Activated CD4-positive, alpha-beta T cell treated with anti-CD3 and anti-CD28 coated beads, Interleukin-2, amount 50 U/mL, for 4 hours (primary cell): Measurements from ENCODE around the gene ALPK1.
"Not testable (repeated sequence)": the region's sequence is repeated elsewhere in the genome, so short reads cannot be mapped to it uniquely, and the experiment has no call there.

Source experiments
- DNase-seq, 2 experiments: peaks; one replicate each; pipeline ENCODE4 v3.0.0-alpha.2; 2020

ALPK1 gene

DNA sequence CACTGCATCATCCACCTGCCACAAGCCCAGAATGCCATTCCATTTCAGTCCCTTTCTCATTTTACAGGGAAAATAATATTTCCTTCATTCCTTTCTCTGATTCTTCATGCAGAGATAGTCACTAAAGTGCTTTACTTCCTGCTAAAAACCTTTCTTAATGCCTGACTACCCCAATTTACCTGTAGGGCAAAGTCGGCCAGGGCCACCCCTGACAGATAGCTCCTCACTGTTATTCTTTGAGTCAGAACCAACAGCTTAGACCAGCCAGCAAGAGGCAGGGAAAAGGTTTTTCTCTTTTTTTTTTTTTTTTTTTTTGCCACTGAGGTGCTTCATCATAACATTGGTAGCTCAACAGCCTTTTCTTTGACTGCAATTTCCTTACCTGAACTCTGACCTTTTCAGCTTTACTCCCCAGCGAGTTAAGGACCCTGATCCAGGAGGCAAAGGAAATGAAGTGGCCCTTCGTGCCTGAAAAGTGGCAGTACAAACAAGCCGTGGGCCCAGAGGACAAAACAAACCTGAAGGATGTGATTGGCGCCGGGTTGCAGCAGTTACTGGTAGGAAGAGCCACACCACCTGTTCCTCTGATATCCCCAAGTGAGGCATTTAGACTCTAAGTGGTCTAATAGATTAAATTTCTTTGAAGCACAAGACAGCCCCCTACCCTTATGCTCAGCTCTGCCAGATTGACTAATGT lies 85.0 kb downstream of the ALPK1 start:
- DNase-seq, result no peak

DNA sequence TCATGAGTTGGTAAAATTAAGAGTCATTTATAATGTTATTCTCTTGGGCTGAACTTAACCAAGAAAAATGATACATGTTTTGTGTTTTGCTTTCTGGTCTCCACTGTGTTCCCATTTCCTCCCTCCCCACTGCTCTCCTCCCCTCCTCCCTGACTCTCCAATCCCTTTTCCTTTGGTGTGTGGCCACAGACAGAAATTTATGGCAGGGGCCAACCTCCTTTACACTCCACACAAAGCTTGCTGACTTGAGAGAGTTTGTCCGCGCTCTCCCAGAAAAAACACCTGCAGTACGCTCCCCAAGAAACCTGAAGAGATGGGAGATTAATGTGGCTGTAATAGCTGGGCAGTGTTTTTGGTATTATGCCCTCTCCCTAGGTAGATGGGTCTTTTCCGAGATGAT lies 88.9 kb downstream of the ALPK1 start:
- no peak for DNase-seq

DNA sequence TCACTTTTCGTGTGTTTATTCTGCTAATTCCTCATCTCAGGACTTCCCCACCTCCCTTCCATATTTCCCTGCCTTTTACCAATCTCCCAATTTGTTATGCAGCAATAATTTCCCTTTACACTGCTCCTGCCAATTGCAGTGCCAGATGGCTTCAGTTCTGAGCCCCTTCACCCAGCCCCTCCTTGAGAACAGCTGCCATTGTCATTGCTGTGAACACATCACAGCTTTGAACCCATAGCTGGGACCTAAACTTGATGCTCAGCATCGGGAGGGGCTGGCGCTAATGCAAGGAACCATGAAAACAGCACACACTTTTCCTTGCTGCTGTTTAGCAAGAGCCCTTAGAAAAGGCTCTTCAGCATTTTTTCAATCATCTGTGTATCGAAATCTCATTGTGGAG lies 104.9 kb downstream of the ALPK1 start:
- DNase-seq, result no peak

DNA sequence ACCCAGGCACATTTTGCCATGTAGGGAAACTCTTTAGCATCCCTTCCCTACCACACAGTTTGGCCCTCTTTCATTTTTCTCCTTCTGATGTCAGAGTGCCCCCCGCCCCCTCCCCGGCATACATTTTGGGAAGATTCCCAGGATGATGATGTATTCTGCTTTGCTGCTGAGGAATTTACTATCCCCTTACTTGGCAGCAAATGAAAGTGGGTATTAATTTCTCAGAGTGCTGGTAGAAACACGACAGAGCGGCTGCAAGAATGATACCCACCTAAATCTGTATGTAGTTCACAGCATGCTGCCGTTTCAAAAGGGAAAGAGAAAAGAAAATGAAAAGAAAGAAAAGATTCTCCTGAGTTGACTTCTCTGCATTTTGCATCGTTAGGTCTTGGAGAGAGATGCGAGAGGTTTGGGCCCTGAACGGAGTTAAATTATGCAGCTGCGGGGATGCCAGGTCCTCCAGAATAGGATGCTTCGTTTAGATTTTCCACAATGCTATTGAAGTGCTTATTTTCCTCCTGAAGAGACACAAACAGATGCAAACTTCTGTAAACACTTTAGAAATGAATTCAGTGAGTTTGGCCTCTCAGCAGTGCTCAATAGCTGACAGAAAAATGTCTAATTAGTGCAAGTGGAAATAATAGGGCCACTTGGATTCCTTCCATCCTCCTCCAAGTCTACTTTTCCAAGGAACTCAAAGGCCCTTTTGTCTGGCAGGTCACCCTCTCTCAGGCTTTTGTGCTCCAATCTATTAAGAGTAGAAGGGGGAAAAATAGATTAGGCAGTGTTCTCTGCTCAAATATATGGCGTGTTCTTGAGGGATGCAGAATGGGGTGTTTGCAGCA lies 106.2 kb downstream of the ALPK1 start:
- DNase-seq, result no peak

DNA sequence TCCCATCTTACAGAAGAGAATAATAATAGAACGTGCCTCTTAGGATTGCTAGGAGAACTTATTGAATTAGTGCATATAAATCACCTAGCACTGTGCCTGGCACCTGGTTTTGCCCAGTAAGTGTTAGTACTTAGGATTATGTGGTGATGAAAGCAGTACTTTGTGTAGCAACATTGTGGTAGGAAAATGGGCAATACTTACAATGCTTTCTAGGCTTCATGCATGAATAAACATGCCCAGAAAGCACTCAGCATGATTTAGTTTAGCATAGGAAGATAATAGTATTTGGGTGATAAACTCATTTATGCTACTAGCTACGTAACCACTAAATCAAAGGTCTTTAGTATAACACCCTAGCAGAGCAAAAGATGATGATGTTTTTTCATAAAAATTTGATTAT lies 113.2 kb downstream of the ALPK1 start:
- DNase-seq, result no peak

DNA sequence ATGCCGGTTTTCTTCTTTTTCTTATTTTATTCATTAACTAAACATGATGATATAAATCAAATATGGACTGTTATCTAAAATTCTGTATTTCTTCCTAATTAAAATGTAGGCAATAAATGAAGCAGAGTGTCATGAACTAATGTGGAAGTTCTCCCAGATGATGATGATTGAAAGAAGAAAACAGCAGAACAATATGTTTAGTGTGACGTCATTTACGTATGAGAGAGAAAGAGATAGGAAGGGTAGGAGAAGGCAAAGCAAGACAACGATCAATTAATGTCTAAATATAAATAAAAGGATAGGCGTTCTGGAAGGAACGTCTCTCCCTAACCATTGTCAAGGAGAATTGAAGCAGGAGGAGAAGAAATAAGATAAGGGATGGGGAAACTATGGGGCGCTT lies 113.6 kb downstream of the ALPK1 start:
- DNase-seq, result no peak

DNA sequence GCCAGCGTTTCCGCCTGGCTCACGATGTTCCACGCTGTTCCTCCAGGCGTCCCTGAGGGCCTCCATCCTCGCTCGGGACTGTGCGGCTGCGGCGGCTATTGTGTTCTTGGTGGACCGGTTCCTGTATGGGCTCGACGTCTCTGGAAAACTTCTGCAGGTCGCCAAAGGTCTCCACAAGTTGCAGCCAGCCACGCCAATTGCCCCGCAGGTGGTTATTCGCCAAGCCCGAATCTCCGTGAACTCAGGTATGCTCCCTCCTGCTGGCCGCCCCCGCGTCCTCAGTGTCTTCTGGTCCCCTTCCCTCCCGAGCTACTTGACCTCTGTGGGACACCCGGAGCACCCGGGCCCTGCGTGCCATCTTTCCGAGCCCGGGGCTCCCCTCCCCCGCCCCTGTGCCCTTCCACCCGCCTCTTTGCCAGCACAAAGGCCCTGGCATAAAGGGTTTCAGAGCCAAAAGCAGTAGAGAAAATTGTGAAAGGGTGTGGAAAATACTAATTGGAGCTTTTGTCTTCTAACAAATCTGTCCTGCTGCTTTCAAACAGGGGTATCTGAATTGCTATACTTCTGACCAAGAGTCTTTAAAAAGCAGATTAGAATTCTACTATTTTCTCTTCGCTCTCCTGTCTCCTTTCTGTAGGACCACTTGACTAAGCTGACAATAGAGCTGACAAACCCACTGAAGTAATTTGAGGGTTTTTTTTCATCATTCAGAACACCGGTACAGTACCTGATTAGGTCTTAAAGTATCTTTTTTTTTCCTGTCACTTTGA lies 114.8 kb downstream of the ALPK1 start:
- no peak for DNase-seq

DNA sequence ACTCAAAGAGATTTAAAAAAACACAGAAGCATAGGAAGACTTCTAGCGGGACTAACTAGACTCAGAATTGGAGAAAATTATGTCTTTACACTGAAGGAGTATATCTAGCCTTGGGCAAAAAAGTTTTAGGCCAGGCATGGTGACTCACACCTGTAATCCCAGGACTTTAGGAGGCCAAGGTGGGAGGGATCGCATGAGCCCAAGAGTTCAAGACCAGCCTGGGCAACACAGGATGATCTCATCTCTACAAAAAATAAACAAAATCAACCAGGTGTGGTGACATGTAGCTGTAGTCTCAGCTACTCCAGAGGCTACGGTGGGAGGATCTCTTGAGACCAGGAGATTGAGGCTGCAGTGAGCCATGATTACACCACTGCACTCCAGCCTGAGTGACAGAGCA lies 119.3 kb downstream of the ALPK1 start:
- no peak for DNase-seq

DNA sequence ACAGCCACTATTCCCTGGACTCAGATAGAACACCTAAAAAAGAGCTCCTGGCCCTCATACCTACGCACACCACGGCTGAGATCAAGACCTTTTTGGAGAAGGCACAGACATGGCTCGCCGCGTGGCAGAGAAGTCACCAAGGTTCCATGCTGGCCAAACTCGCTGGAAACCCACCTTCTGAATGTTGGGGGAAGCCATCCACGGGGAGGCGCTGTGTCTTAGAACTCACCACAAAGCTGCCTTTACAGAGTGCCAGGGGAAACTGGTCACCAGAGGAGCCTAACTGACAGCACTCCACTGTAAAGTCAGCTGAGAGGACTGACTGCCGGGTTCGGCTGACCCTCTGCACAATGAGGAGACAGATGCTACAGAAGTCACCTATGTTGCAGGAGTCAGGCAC lies 120.9 kb downstream of the ALPK1 start:
- DNase-seq, result no peak

DNA sequence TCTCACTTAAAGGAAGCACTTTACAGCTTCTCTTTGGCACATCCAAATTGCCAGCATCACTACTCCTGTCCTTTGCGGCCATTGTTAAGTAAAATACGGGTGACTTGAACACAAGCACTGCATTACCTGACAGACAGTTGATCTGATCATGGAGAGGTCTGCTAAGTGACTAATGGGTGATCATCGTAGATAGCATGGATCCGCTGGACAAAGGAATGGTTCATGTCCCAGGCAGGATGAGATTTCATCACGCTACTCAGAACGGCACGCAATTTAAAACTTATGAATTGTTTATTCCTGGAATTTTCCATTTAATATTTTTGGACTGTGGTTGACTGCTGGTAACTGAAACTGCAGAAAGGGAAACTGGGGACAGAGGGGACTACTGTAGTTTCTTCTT lies 124.7 kb downstream of the ALPK1 start:
- DNase-seq, result no peak

DNA sequence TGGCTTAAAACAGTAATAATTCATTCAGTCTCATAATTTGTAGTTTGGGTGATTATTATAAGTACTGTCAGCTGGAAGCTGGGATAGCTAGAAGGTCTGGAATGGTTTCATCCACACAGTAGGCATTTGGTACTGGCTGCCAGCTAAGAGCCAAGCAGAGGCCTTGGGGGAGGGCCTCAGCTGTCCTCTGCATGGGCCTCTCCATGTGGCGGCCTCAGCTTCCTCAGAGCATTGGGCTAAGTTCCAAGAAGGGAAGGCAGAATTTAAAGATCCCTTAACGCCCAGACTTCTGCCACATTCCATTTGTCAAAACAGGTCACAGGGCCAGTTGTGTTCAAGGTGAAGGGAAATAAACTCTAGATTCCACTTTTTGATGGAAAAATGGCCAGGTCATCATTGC lies 125.5 kb downstream of the ALPK1 start:
- no peak for DNase-seq

DNA sequence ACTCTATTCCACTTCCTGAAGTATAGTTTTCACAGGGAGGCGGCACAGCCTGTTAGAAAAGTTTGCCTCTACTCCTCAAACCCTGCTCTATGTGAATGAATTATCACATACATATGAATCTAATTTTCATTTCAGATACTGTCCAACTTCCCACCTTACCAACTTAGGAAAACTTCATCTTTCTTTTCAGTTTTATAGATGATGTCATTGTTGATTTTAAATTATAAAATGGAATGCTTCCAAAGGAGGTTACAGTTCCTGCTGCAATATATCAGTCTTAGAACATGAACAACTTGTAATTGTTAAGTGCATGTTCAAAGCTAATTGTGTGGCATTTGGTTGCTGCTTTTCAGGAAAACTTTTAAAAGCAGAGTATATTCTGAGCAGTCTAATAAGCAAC lies 126.4 kb downstream of the ALPK1 start:
- no peak for DNase-seq

DNA sequence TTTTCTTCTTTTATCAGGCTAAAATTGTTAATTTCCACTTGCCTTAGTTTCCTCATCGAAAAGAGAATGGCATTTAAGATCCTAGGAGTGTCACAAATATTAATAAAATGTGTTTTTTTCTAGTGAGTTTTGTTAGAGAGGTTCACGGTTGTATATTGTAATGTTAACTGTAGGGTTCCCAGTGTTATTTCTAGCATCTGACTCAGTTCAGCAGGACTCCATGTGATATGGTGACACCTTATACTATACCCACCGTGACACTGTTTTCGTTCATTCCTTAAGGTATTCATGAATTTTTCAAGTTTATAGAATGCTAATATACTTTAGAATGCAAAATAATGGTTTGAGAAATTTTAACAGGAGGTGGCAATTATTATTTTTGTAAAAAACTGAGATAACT lies 128.7 kb downstream of the ALPK1 start:
- no peak for DNase-seq

DNA sequence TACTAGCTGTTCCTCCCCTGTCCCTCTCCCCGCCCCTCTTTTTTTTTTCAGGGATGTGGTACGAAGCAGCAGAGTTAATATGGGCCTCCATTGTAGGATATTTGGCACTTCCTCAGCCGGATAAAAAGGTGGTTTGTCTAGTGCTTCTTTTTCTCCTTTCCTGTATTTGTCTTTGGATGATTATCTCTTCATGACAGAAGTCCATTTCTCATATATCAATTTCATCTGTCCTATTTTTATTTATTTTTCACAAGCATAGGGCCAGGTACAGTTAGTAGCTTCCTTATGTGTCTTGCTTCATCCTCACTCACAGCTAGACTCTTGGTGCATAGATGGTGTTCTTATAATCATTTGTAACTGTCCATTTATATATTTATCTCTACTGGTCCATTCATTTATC lies 129.2 kb downstream of the ALPK1 start:
- no peak for DNase-seq

DNA sequence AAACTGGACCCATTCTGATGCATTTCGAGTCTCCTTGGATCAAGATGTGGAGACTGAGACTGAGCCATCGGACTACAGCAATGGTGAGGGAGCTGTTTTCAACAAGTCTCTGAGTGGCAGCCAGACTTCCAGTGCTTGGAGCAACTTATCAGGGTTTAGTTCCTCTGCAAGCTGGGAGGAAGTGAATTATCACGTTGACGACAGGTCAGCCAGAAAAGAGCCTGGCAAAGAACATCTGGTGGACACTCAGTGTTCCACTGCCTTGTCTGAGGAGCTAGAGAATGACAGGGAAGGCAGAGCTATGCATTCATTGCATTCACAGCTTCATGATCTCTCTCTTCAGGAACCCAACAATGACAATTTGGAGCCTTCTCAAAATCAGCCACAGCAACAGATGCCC lies 134.0 kb downstream of the ALPK1 start:
- no peak for DNase-seq

DNA sequence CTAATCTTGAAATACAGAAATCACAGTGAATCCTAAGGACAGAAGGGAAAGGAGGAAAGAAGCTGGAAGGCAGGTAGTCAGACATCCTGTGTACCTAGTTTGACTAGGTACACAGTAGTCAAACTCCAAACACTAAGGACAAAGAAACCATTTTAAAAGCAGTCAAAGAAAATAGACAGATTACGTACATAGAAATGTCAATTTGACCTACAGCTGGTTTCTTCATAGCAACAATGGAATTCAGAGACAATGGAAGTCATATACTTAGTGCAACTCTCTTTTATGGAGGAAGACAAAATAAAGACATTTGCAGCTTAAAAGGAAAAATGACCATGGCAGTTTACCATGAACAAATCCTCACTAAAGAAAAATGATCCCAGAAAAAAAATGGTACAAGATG lies 139.8 kb downstream of the ALPK1 start:
- DNase-seq, result no peak

DNA sequence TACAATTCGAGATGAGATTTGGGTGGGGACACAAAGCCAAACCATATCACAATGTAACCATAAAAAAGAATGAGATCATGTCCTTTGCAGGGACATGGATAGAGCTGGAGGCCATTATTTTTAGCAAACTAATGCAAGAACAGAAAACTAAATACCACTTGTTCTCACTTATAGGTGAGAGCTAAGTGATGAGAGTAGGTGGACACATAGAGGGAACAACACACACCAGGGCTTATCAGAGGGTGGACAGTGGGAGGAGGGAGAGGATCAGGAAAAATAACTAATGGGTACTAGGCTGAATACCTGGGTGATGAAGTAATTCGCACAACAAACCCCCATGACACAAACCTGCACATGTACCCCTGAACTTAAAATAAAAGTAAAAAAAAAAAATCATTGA lies 145.1 kb downstream of the ALPK1 start:
- DNase-seq, result not testable (repeated sequence)

DNA sequence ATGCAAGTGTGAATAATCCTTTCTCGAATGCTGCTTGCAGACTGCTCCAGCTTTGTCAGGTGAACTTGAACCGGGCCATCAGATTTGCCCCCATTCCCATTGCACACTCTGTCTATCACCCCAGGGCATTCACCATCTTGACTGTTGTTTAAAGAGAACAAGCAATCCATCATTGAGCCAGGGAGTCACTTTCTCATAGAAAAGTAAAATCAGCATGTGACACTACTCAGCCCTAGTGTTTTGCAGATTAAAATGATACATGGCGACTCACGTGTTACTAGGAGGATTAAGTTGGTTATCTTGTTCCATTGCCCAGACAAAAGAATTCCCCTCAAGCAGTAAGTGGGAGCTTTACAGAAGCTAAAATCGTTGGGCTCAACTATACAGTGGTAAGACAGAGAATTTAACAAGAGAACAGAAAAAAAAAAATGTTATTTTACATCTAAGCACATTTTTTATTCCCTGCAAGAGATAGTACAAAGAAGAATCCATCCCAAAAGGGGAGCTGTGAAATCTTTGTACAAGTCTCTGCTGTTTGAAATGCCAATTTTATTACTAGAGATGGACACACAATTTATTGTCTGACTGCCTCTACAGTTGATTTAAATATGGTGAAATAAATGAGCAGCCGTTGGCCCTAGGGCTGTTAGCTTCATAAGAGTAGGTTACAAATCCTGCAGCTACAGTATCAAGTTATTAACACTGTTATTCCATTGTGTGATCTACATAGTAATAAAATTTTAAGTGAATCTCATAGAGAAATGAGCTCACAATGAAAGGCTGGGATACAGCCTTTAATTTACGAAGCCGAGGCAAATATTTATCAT lies 151.3 kb downstream of the ALPK1 start:
- no peak for DNase-seq

DNA sequence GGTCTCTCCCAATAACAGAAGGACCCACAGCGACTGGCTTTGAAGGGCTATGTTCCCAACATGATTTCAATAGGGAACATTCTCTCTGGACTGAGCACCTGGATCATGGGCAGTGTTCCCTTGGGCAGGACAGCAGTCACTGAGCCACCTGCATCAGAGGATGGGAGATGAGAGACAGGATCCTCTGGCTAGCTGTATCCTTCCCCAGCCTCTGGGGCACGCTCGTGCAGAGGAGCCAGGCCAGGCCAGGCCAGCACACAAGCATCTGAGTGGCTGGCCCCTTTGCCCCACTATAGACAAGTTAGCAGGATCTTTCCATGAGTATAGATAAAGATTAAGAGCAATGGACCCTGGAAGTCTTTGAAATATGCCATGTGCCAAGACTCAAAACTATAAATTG lies 152.5 kb downstream of the ALPK1 start:
- no peak for DNase-seq

DNA sequence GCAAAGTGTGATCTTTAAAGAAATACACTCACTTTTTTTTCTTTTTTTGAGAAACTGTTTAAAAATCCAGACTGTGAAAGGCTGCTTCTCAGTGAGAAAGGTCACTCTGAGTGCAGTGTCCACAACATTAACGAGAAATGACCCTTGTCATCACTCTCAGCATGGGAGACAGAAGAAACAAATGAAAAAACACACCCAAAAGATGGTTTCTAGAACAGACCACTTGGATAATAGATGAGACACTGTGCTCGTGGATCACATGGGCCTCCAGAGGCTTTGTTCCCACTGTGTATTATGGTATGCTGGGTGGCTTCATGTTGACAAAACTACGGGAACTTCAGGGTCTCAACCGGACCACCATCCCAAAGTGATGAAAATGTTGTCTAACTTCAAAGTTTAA lies 153.9 kb downstream of the ALPK1 start:
- no peak for DNase-seq

DNA sequence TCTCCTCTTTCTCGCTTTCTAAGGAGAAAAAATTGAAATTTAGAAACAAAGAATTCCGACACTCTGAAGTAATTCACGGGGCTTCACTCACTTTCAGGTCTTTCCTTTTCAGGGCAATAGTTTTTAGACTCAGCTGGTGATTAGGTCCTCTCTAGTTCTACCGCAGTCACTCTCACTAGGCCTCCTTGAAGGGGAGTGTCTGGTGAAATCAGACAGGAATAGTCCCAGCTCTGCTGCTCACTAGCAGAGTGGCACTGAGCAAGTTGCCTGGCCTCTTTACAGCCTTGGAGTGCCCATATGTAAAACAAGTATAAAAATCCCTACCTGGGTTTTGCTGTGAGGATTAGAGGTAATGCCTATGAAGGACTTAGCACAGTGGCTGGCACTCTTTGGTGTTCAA lies 154.7 kb downstream of the ALPK1 start:
- DNase-seq, result no peak

DNA sequence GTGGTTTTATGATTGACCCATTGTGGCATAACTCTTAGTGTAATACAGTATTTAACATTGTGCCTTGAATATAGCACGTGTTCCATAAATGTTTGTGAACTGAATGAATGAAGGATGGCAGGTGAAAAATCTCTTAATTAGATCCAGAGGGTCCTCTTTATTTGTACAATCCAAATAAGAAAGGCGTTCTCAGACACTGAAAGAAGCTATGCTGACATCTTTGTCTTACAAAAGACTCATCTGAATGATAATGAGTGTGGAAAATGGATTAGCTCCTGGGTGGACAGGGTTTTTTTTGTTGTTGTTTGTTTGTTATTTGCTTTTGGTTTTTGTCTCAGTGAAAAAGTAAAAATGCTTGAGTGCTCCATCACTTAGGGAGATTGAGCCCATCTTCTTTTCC lies 156.2 kb downstream of the ALPK1 start:
- DNase-seq, result no peak

DNA sequence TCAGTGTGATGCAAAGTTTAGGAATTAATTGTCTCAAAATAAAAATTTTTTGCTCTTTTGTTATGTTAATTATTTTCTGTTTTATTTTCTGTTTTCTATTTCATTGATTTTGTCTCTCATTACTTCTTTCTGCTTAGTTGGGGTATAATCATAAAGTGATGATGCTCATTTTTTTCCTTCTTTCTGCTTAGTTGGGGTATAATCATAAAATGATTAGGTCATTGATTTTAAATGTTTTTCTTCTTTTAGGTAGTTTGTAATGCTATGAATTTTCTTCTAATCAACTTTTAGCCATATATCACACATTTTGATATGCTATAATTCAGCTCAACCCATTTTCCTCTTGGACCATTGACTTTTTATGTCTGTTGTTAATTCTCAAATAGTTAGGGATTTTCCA lies 175.1 kb downstream of the ALPK1 start:
- DNase-seq, result no peak
